ENCODE measurements around the gene OGA. TPM values are rescaled to one million over a fixed set of nuclear protein-coding genes. Genes with fewer than 3 reads are reported as not detected.
A peak's percentile ranks its signal among the peaks of the same experiment; 100 is the strongest.

OGA gene
- total RNA-seq, 1 donor from 2014 or later: 77.6 TPM

GRCh38 chr10:101779544-101780186, 38.6 kb downstream of the OGA start:
- peak; percentile 94 for DNase-seq (ENCODE audit: low spot score)
- intact Hi-C loops (cut with DNase I): loop anchor here (2.0 to 5.0 kb wide), 2 partner anchors 177 to 567 kb away; no protein-coding TSS in a partner anchor

GRCh38 chr10:101778781-101779543, 39.3 kb downstream of the OGA start:
- no peak for DNase-seq (ENCODE audit: low spot score)
- intact Hi-C loops (cut with DNase I): loop anchor here (5.0 kb wide), 1 partner anchor 567 kb away; no protein-coding TSS in a partner anchor

- intact Hi-C loops (cut with DNase I): loop anchor here (5.0 kb wide), 1 partner anchor 566 kb away; no protein-coding TSS in a partner anchor
- DNase-seq (ENCODE audit: low spot score): peak; percentile 63
Measured at GRCh38 chr10:101778151-101778780, 40.0 kb downstream of the OGA start.

GRCh38 chr10:101777619-101778145, 40.6 kb downstream of the OGA start:
- intact Hi-C loops (cut with DNase I): loop anchor here (5.0 kb wide), 1 partner anchor 565 kb away; no protein-coding TSS in a partner anchor
- DNase-seq (ENCODE audit: low spot score): peak; percentile 46

- peak; percentile 49 for DNase-seq (ENCODE audit: low spot score)
- intact Hi-C loops (cut with DNase I): loop anchor here (5.0 kb wide), 1 partner anchor 564 kb away; no protein-coding TSS in a partner anchor
Measured at GRCh38 chr10:101776161-101776817, 42.0 kb downstream of the OGA start.

GRCh38 chr10:101775273-101776160, 42.7 kb downstream of the OGA start, which contains the start of gene FGF8:
Gene FGF8, minus strand, starts transcription at chr10:101776114. Its CDS starts 214 bp downstream, at chr10:101775900.
- intact Hi-C loops (cut with DNase I): loop anchor here (5.0 kb wide), 1 partner anchor 563 kb away; no protein-coding TSS in a partner anchor
- no peak for DNase-seq (ENCODE audit: low spot score)

- intact Hi-C loops (cut with DNase I): loop anchor here (5.0 kb wide), 1 partner anchor 562 kb away; no protein-coding TSS in a partner anchor
Measured at GRCh38 chr10:101774589-101775272, 43.5 kb downstream of the OGA start.

GRCh38 chr10:101773923-101774588, 44.2 kb downstream of the OGA start:
- DNase-seq (ENCODE audit: low spot score): no peak
- intact Hi-C loops (cut with DNase I): no loop called here

More at GRCh38 chr10:101774589-101775272, 43.5 kb downstream of the OGA start:
- DNase-seq (ENCODE audit: low spot score): peak; percentile 60

GRCh38 chr10:101772895-101773761, 45.1 kb downstream of the OGA start:
- DNase-seq (ENCODE audit: low spot score): peak; percentile 70
- intact Hi-C loops (cut with DNase I): no loop called here

GRCh38 chr10:101772017-101772894, 46.0 kb downstream of the OGA start:
- peak; percentile 58 for DNase-seq (ENCODE audit: low spot score)
- intact Hi-C loops (cut with DNase I): no loop called here

- DNase-seq (ENCODE audit: low spot score): peak; percentile 71
- intact Hi-C loops (cut with DNase I): no loop called here
Measured at GRCh38 chr10:101771380-101771779, 46.9 kb downstream of the OGA start.

- intact Hi-C loops (cut with DNase I): no loop called here
- DNase-seq (ENCODE audit: low spot score): peak; percentile 53
Measured at GRCh38 chr10:101770331-101771215, 47.7 kb downstream of the OGA start.

GRCh38 chr10:101769541-101770180, 48.6 kb downstream of the OGA start:
- intact Hi-C loops (cut with DNase I): no loop called here
- peak; percentile 43 for DNase-seq (ENCODE audit: low spot score)

GRCh38 chr10:101768791-101769170, 49.5 kb downstream of the OGA start:
- intact Hi-C loops (cut with DNase I): no loop called here
- DNase-seq (ENCODE audit: low spot score): peak; percentile 60

Measured in cardiac septum (tissue), 1 donor.